Transverse colon (tissue), 4 donors: ENCODE measurements around the gene DHRS13. TPM values are rescaled to one million over a fixed set of nuclear protein-coding genes. Genes with fewer than 3 reads are reported as not detected.

Experiments
- DNase-seq: peaks from one replicate; pipeline ENCODE4 v3.0.0-alpha.2; 2019
- H3K27ac ChIP-seq, 4 donors: fragments of 200-600 bp; sonication (generic); 2 replicates each; pipeline ENCODE4 v1.5.1; 2016 to 2018; ENCODE audit warnings: inconsistent platforms in 4 of 4
- H3K27me3 ChIP-seq: fragments of 200-600 bp; sonication (generic); 2 replicates; pipeline ENCODE4 v1.5.1; 2017; ENCODE audit warnings: inconsistent platforms
- H3K36me3 ChIP-seq, 4 donors: fragments of 200-600 bp; sonication (generic); 2 replicates each; pipeline ENCODE4 v1.5.1; 2017 to 2019; ENCODE audit warnings: inconsistent platforms in 4 of 4
- H3K4me1 ChIP-seq, 4 donors: fragments of 200-600 bp; sonication (generic); 2 replicates each; pipeline ENCODE4 v1.5.1; 2017 to 2020; ENCODE audit warnings: inconsistent platforms in 4 of 4
- H3K4me3 ChIP-seq, 4 donors: fragments of 200-600 bp; sonication (generic); 1 replicate in 1 of 4; 2 replicates in 3 of 4; pipeline versions ENCODE4 v1.5.1 to v1.6.1; 2017 to 2019; ENCODE audit warnings: inconsistent platforms in 4 of 4
- H3K9me3 ChIP-seq, 2 donors: fragments of 200-600 bp; sonication (generic); 2 replicates each; pipeline ENCODE4 v1.5.1; 2017 to 2019; ENCODE audit warnings: inconsistent platforms in 2 of 2
- CTCF ChIP-seq, 5 experiments: fragments of 200-600 bp in 3 of 5; fragments of 450-650 bp in 2 of 5; sonication (generic) in 3 of 5; IDR thresholded peaks; 1 replicate in 2 of 5; 2 replicates in 3 of 5; pipeline ENCODE4 v1.5.1; 2016 to 2017; ENCODE audit warnings: antibody characterized with exemption in 5 of 5, inconsistent platforms in 3 of 5, mild to moderate bottlenecking in 2 of 5, moderate library complexity in 1 of 5
- EP300 ChIP-seq: sonication (generic); formaldehyde crosslinking; IDR thresholded peaks from one replicate; pipeline ENCODE4 v1.6.1; 2017; ENCODE audit warnings: antibody characterized with exemption, low read depth
- POLR2A ChIP-seq: fragments of 450-650 bp; IDR thresholded peaks from one replicate; pipeline ENCODE4 v1.6.1; 2016; ENCODE audit warnings: antibody characterized with exemption, mild to moderate bottlenecking, moderate library complexity
- POLR2AphosphoS5 ChIP-seq, 3 donors: sonication (generic); formaldehyde crosslinking; IDR thresholded peaks; one replicate each; pipeline ENCODE4 v1.6.1; 2016; ENCODE audit warnings: antibody characterized with exemption in 3 of 3
- WGBS, 2 donors: methylation state at CpG; one replicate each; pipeline ENCODE4 v1.1.5; 2018; ENCODE audit warnings: low coverage in 1 of 2; 5-methylcytosine and 5-hydroxymethylcytosine counted together
- in situ Hi-C, 4 donors: fragments of 200-750 bp; cut with MboI; loops; one replicate each; pipeline versions ENCODE4 v1.15.0 to v1.15.1; 2017; ENCODE audit warnings: low sequenced_read_pairs in 3 of 4, low pct_ligation_motif_present in 1 of 4, low pct_unique_long_range_greater_than_20kb in 1 of 4
- intact Hi-C: fragments of 100-400 bp; cut with DNase I; formaldehyde crosslinking; loops from one replicate; pipeline ENCODE4 v1.15.1; 2023; ENCODE audit warnings: low total_unique reads
- total RNA-seq, 4 donors: library from RNA; depleted of rRNA; stranded (reverse); fragments of >200 nt; gene quantifications; one replicate each; pipeline ENCODE4 v1.1.0, GENCODE V29; 2016

Gene DHRS13
- total RNA-seq, 4 donors from 2014 or later, result 2.2 to 6.5 (median 6.0) TPM

DNA sequence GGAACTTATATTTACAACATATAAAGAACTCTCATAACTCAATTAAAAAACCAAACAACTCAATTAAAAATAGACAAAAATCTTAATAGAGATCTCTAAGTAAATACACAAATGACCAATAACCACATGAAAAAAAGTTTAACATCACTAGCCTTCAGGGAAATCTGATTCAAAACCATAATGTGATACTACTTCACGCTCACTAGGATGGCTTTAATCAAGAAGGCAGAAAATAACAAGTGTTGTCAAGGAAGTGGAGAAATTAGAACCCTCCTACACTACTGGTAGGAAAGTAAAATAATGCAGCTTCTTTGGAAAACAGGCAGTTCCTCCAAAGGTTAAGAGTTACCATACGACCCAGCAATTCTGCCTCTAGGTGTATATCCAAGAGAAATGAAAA lies 40.0 kb upstream of the DHRS13 start:
- intact Hi-C loops, result no loop called here
- in situ Hi-C loops, result no loop called here
- Histone ChIP-seq H3K9me3 (no peaks in the 10 kb centered on the region), H3K27ac (no peak overlapping the region), H3K4me1 (peaks cover 43 to 90% (median 50%) of the 10 kb centered on the region in 4 donors), H3K36me3 (no peaks in the 10 kb centered on the region), H3K27me3 (no peaks in the 10 kb centered on the region), H3K4me3 (no peak overlapping the region)
- no peak for TF ChIP-seq POLR2A
- no peak for TF ChIP-seq CTCF (IDR thresholded peaks at IDR 0.05)
- TF ChIP-seq POLR2AphosphoS5 (IDR thresholded peaks at IDR 0.05), result no peak
- no peak for TF ChIP-seq EP300
- DNase-seq, result no peak
- WGBS, 2 donors, result 81 to 100% methylated on average over 1 to 2 of the region's 2 CpGs

DNA sequence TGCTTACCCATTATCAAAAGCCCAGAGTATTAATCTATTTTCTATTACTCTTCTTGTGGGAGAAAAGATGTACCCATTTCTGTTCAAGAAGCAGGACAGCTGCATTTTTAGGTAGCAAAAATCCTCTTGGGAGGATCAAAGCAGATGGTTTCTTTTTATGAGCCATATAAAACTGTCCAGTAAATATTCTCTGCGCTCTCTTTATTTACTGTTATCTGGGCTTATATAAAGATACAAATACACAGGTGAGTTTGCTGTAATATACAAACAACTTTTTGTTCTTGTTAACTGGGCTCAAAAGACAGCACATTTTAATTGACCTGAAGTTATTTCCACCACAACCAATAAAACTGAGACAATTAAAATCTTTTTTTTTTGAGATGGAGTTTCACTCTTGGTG lies 38.4 kb upstream of the DHRS13 start:
- intact Hi-C loops (no loop called here), in situ Hi-C loops (no loop called here)
- H3K4me3 ChIP-seq, result no peak overlapping the region
- peaks cover 37 to 90% (median 48%) of the 10 kb centered on the region in 4 donors for H3K4me1 ChIP-seq
- H3K27ac ChIP-seq, result no peak overlapping the region
- no peaks in the 10 kb centered on the region for H3K36me3 ChIP-seq
- TF ChIP-seq POLR2AphosphoS5 (IDR thresholded peaks at IDR 0.05) (no peak), EP300 (no peak), POLR2A (no peak), CTCF (IDR thresholded peaks at IDR 0.05) (no peak)
- DNase-seq, result no peak
- WGBS, 2 donors, result 46% methylated on average over 1 of the region's 1 CpG; no CpG with 5 or more reads in 1 of the 2 donors
- H3K9me3 ChIP-seq, result no peaks in the 10 kb centered on the region
- no peaks in the 10 kb centered on the region for H3K27me3 ChIP-seq

DNA sequence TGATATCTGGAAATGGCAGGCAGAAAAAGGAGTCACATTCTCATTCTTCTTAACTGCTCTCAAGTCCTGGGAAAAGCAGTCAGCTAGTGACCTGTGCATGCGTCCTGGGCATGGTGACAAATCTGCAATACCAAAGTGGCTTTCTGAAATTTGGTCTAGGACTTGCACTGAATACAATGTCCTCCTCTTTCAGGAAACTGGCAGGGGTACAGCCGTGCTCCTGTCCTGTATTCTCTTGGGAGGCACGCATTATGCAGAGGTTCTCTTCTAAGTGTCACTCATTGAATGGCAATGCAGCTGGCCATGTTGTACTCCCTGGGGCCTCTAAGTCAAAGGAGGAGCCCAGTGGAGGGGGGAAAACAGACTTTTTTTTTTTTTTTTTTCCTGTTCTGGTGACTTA lies 37.8 kb upstream of the DHRS13 start:
- H3K4me1 ChIP-seq, result peaks cover 37 to 90% (median 48%) of the 10 kb centered on the region in 4 donors
- no peak overlapping the region for H3K27ac ChIP-seq
- WGBS, 2 donors, result 62 to 76% methylated on average over 2 to 3 of the region's 3 CpGs
- H3K36me3 ChIP-seq, result no peaks in the 10 kb centered on the region
- no peak overlapping the region for H3K4me3 ChIP-seq
- TF ChIP-seq POLR2AphosphoS5 (IDR thresholded peaks at IDR 0.05), result no peak
- TF ChIP-seq POLR2A, result no peak
- no peak for TF ChIP-seq EP300
- TF ChIP-seq CTCF (IDR thresholded peaks at IDR 0.05), result no peak
- H3K9me3 ChIP-seq, result no peaks in the 10 kb centered on the region
- in situ Hi-C loops, result no loop called here
- DNase-seq, result no peak
- intact Hi-C loops, result no loop called here
- no peaks in the 10 kb centered on the region for H3K27me3 ChIP-seq

- TF ChIP-seq POLR2A, result no peak
- no peak for TF ChIP-seq EP300
- no peak for TF ChIP-seq POLR2AphosphoS5 (IDR thresholded peaks at IDR 0.05)
- TF ChIP-seq CTCF (IDR thresholded peaks at IDR 0.05), result no peak
- Histone ChIP-seq H3K4me1 (peaks cover 32 to 84% (median 45%) of the 10 kb centered on the region in 4 donors), H3K4me3 (no peak overlapping the region), H3K9me3 (no peaks in the 10 kb centered on the region), H3K27me3 (no peaks in the 10 kb centered on the region), H3K27ac (no peak overlapping the region), H3K36me3 (no peaks in the 10 kb centered on the region)
- in situ Hi-C loops (no loop called here), intact Hi-C loops (no loop called here)
- DNase-seq, result no peak
- 43 to 48% methylated on average over 3 of the region's 3 CpGs for WGBS, 2 donors
These were observed 37.3 kb upstream of the DHRS13 start for GRCh38 chr17:28940142-28940541.
